Calu3 (cell line): ENCODE measurements around the gene CDK6. TPM values are rescaled to one million over a fixed set of nuclear protein-coding genes. Genes with fewer than 3 reads are reported as not detected.

Experiments used
- BruUV-seq: library from RNA; stranded (reverse); fragments of 400-500 nt; replicated peaks from 2 replicates; lab custom pipeline; 2021; lab: Mats Ljungman, UMichigan
- CTCF ChIA-PET: fragments of 300-600 bp; sonication (Branson Sonifier 250); formaldehyde crosslinking; loops from one replicate; lab custom pipeline; 2022; ENCODE audit warnings: antibody characterized with exemption; lab: Charles Lee
- DNase-seq: peaks from one replicate; pipeline ENCODE4 v3.0.0; 2022
- H3K27ac Mint-ChIP-seq: one replicate; pipeline ENCODE4 v1.8.0; 2022; ENCODE audit warnings: mixed read lengths; ENCODE audit not compliant: unreplicated experiment
- H3K27me3 Mint-ChIP-seq: one replicate; pipeline ENCODE4 v1.8.0; 2022; ENCODE audit warnings: mixed read lengths; ENCODE audit not compliant: unreplicated experiment
- H3K36me3 Mint-ChIP-seq: one replicate; pipeline ENCODE4 v1.8.0; 2022; ENCODE audit warnings: mild to moderate bottlenecking, moderate library complexity, mixed read lengths; ENCODE audit not compliant: insufficient read depth, unreplicated experiment
- H3K4me1 Mint-ChIP-seq: one replicate; pipeline ENCODE4 v1.8.0; 2022; ENCODE audit warnings: mild to moderate bottlenecking, low read depth, mixed read lengths; ENCODE audit not compliant: unreplicated experiment
- H3K4me3 Mint-ChIP-seq: one replicate; pipeline ENCODE4 v1.8.0; 2022; ENCODE audit warnings: mild to moderate bottlenecking, low read depth, moderate library complexity, mixed read lengths; ENCODE audit not compliant: unreplicated experiment
- H3K9me3 Mint-ChIP-seq: one replicate; pipeline ENCODE4 v1.8.0; 2022; ENCODE audit warnings: low read depth, mixed read lengths; ENCODE audit not compliant: unreplicated experiment
- CTCF ChIP-seq: fragments of 200-600 bp; IDR thresholded peaks from one replicate; pipeline ENCODE4 v1.8.0; 2022; ENCODE audit warnings: antibody characterized with exemption; ENCODE audit not compliant: unreplicated experiment
- intact Hi-C: fragments of 100-400 bp; cut with micrococcal nuclease; formaldehyde crosslinking; loops from one replicate; pipeline ENCODE4 v1.10.0; 2022; ENCODE audit not compliant: unreplicated experiment
- total RNA-seq: library from RNA; stranded (reverse); gene quantifications from 2 replicates; pipeline ENCODE4 v1.2.3, GENCODE V29; 2022

Gene CDK6
- total RNA-seq, 1 experiment from 2014 or later: 87.9 TPM

- Mint-ChIP-seq H3K4me1 (no peaks in the 10 kb centered on the region), H3K9me3 (no peaks in the 10 kb centered on the region), H3K36me3 (no peaks in the 10 kb centered on the region), H3K27ac (no peak overlapping the region), H3K4me3 (no peak overlapping the region), H3K27me3 (no peaks in the 10 kb centered on the region)
- CTCF ChIA-PET: no interaction called here
- no TSS peak for BruUV-seq
- intact Hi-C loops: loop anchor here (10.0 kb wide), 1 partner anchor 64 kb away; no protein-coding TSS in a partner anchor
- TF ChIP-seq CTCF: no peak
- no peak for DNase-seq
Observed at GRCh38 chr7:92850516-92850915, 14.1 kb upstream of the CDK6 start.

- Mint-ChIP-seq H3K9me3 (no peaks in the 10 kb centered on the region), H3K36me3 (no peaks in the 10 kb centered on the region), H3K27ac (no peak overlapping the region), H3K4me3 (no peak overlapping the region), H3K4me1 (no peaks in the 10 kb centered on the region), H3K27me3 (no peaks in the 10 kb centered on the region)
- no TSS peak for BruUV-seq
- no peak for TF ChIP-seq CTCF
- CTCF ChIA-PET: no interaction called here
- DNase-seq: no peak
- intact Hi-C loops: no loop called here
Observed at GRCh38 chr7:92849322-92849721, 12.9 kb upstream of the CDK6 start.

- H3K36me3 Mint-ChIP-seq: no peaks in the 10 kb centered on the region
- H3K4me3 Mint-ChIP-seq: no peak overlapping the region
- no peak overlapping the region for H3K27ac Mint-ChIP-seq
- intact Hi-C loops: no loop called here
- DNase-seq: no peak
- CTCF ChIA-PET: interaction anchor here (0.7 kb wide), 1 partner anchor 540 kb away, joined by 3 read pairs; no protein-coding TSS in a partner anchor
- TF ChIP-seq CTCF: no peak
- no TSS peak for BruUV-seq
- no peaks in the 10 kb centered on the region for H3K4me1 Mint-ChIP-seq
- no peaks in the 10 kb centered on the region for H3K27me3 Mint-ChIP-seq
- no peaks in the 10 kb centered on the region for H3K9me3 Mint-ChIP-seq
Observed at GRCh38 chr7:92848851-92849250, 12.5 kb upstream of the CDK6 start.

- no peak overlapping the region for H3K27ac Mint-ChIP-seq
- CTCF ChIA-PET: interaction anchor here (0.7 kb wide), 1 partner anchor 541 kb away, joined by 3 read pairs; no protein-coding TSS in a partner anchor
- no peak for DNase-seq
- H3K36me3 Mint-ChIP-seq: no peaks in the 10 kb centered on the region
- H3K4me1 Mint-ChIP-seq: no peaks in the 10 kb centered on the region
- H3K9me3 Mint-ChIP-seq: no peaks in the 10 kb centered on the region
- TF ChIP-seq CTCF: no peak
- no TSS peak for BruUV-seq
- intact Hi-C loops: no loop called here
- H3K27me3 Mint-ChIP-seq: no peaks in the 10 kb centered on the region
- H3K4me3 Mint-ChIP-seq: no peak overlapping the region
Observed at GRCh38 chr7:92848441-92848840, 12.1 kb upstream of the CDK6 start.
